GM19324 (cell line): ENCODE measurements around the gene TMEM69.
"Not testable (repeated sequence)": the region's sequence is repeated elsewhere in the genome, so short reads cannot be mapped to it uniquely, and the experiment has no call there.

ENCODE experiments used
- ATAC-seq: cut with Tn5 transposase; IDR thresholded peaks from one replicate; pipeline ENCODE4 v1.9.1; 2021; ENCODE audit warnings: mild to moderate bottlenecking, moderate library complexity; ENCODE audit not compliant: unreplicated experiment, low FRiP score

TMEM69 gene

DNA sequence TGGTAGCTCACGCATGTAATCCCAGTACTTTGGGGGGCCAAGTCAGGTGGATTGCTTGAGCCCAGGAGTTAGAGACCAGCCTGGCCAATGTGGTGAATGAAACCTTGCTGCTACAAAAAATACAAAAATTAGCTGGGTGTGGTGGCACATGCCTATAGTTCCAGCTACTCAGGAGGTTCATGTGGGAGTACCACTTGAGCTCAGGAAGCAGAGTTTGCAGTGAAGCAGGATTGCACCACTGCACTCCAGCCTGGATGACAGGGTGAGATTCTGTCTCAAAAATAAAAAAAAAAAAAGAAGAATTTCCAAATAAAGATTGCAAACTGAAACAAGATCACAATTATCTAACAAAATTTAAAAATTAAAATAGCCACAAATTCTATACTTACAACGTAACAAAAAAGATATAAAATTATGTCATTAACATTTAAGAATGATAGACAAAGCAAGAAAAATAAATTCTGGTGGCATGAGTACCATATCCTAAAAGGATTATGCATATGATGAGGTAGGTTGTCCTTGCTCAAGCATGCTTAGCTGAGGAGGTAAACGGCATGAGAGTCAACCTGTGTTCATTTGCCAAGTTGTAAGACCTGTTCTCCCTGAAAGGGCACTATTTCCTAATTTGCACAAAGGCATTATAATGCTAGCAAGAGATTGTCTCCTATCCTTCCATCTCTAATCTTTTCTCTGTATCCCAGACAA is 42.2 kb downstream of the TMEM69 start:
- ATAC-seq: no peak

DNA sequence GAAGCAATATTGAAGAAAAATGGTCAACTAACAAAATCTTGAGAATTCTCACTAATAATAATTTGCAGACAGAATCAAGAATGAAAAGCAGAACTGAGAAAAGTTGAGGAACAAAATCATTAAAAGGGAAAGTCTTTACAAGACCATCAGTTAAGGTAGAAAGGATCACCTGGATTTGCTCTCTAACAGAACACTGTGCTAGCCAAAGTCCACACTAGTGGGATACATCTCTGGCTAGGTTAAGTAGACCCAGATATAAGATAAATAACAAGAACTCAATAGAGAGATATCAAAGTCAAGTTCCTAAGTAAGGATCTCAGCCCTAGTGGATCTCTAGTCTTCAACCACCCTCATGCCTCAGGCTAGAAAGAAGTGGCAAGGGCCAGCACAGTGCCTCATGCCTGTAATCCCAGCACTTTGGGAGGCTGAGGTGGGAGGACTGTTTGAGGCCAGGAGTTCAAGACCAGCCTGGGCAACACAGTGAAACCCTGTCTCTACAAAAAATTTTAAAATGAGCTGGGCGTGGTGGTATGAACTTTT is 42.9 kb downstream of the TMEM69 start:
- no peak for ATAC-seq

DNA sequence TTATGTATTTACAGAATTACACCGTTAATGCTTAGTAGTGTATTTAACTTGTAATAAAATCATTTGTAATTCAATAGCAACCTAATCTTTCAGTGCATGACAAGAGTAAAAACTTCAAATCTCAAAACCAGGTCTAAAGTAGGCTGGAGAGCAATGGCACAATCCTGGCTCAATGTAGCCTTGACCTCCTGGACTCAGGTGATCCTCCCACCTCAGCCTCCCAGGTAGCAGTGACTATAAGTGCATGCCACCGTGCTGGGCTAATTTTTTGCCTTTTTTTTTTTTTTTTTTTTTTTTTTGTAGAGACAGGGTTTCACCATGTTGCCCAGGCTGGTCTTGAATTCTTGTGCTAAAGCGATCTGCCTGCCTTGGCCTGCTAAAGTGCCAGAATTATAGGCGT is 51.2 kb downstream of the TMEM69 start:
- no peak for ATAC-seq

DNA sequence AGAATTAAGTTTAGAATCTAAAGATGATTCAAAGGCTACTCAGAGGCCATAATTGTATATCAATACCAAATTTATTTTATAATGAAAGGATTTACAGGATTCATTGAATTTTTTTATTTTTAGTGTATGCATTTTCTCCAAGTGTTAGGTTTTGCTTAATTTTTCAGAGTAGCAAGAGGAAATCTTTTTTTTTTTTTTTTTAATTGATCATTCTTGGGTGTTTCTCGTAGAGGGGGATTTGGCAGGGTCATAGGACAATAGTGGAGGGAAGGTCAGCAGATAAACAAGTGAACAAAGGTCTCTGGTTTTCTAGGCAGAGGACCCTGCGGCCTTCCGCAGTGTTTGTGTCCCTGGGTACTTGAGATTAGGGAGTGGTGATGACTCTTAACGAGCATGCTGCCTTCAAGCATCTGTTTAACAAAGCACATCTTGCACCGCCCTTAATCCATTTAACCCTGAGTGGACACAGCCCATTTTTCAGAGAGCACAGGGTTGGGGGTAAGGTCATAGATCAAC is 51.7 kb downstream of the TMEM69 start:
- not testable (repeated sequence) for ATAC-seq
